ENCODE data around the gene MLPH. TPM values are rescaled to one million over a fixed set of nuclear protein-coding genes. Genes with fewer than 3 reads are reported as not detected.

MLPH gene
- total and polyA plus RNA-seq, 2 of the 4 experiments (the other 2 are of a cell fraction): 13.8 to 21.6 TPM

DNA sequence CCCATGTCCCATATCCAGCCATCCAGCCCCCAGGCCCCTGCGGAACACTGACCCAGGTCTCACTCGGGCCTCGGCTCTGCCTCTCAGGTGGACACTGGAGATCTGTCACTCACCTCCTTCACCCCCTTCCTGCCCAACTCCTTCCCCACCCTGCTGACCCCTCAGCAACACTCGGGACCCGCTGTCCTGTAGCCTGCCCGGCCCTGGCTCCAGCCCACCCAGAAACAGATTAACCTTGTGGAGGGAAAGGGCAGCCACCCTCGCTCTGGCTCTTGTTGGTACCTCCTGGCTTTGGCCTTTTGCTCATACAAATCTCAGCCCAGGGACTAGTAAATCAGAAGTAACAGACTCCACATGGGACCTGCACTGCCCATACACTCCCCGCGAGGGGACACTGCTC, 49.6 kb downstream of the MLPH start:
- ATAC-seq (ENCODE audit: low read depth) (no peak), DNase-seq (no peak)
- Histone ChIP-seq H2BK15ac (ENCODE audit: low read depth, low read length) (no peak overlapping the region), H2AFZ (replicated peaks; ENCODE audit: low read length, poor library complexity) (no peak overlapping the region), H3K79me1 (ENCODE audit: low read depth in 1 of 2, low read length in 2 of 2) (no peaks in the 10 kb centered on the region; a peak in 1 of 4 replicates), H3K36me3 (ENCODE audit: control insufficient read depth, insufficient read depth, low read length) (no peaks in the 10 kb centered on the region), H3K27ac (ENCODE audit: insufficient read depth, low read length) (no peak overlapping the region), H3K4me1 (ENCODE audit: control insufficient read depth, insufficient read depth, low read length) (peaks cover 4% of the 10 kb centered on the region; the same call in 1 of the 2 replicates), H3K9me3 (ENCODE audit: control insufficient read depth, insufficient read depth, low read length) (no peaks in the 10 kb centered on the region), H3K56ac (ENCODE audit: extremely low read depth, insufficient read depth, low read length) (no peak overlapping the region), H3K27me3 (ENCODE audit: control insufficient read depth, insufficient read depth, low read length) (no peaks in the 10 kb centered on the region), H4K8ac (ENCODE audit: low read depth in 2 of 2, low read length in 2 of 2) (no peak overlapping the region), H3K4ac (ENCODE audit: low read depth, low read length) (no peak overlapping the region), H3K4me2 (ENCODE audit: low read depth, low read length) (no peak overlapping the region), H4K91ac (ENCODE audit: insufficient read depth, low read depth, low read length) (no peak overlapping the region), H4K20me1 (ENCODE audit: insufficient read depth, low read length) (no peaks in the 10 kb centered on the region; the same call in 1 of the 2 replicates), H4K5ac (ENCODE audit: low read depth, low read length) (no peak overlapping the region), H2AK5ac (ENCODE audit: low read depth, low read length) (no peak overlapping the region), H3K18ac (ENCODE audit: low read depth, low read length) (no peak overlapping the region), H3K14ac (replicated peaks; ENCODE audit: low read depth, low read length) (no peak overlapping the region), H3K4me3 (ENCODE audit: insufficient read depth, low read depth, low read length) (no peak overlapping the region), H3K9ac (ENCODE audit: low read depth, low read length) (no peak overlapping the region), H2AK9ac (replicated peaks; ENCODE audit: low read depth, low read length, poor library complexity) (no peak overlapping the region), H2BK20ac (ENCODE audit: low read depth, low read length) (no peak overlapping the region), H3K23ac (ENCODE audit: low read depth, low read length) (no peak overlapping the region), H3K9me1 (ENCODE audit: insufficient read depth, low read length) (peaks cover 11% of the 10 kb centered on the region), H2BK120ac (ENCODE audit: low read depth, low read length) (no peak overlapping the region), H2BK5ac (ENCODE audit: low read depth, low read length, poor library complexity, severe bottlenecking) (no peak overlapping the region)
- 90% methylated on average over 2 of the region's 9 CpGs; no CpG with 5 or more reads in 1 of the 2 experiments for WGBS, 2 experiments (ENCODE audit: extremely low coverage in 2 of 2, insufficient read length in 1 of 2)
- dilution Hi-C loops (cut with HindIII; ENCODE audit: low sequenced_read_pairs, unreplicated experiment) (no loop called here), in situ Hi-C loops (cut with MboI; ENCODE audit: low sequenced_read_pairs) (no loop called here), intact Hi-C loops (cut with micrococcal nuclease) (no loop called here)
- ChIA-PET CTCF (no interaction called here), POLR2A (ENCODE audit: unreplicated experiment) (no interaction called here)
- BruUV-seq (replicated peaks): no TSS peak
- TF ChIP-seq CHD1 (IDR thresholded peaks at IDR 0.05; ENCODE audit: low read depth, low read length) (no peak), SMC3 (IDR thresholded peaks at IDR 0.05; ENCODE audit: low read depth, low read length) (no peak), BHLHE40 (IDR thresholded peaks at IDR 0.05; ENCODE audit: low read depth, low read length) (no peak), MAZ (IDR thresholded peaks at IDR 0.05; ENCODE audit: borderline replicate concordance, low read depth, low read length) (no peak), NFE2L2 (IDR thresholded peaks at IDR 0.05; ENCODE audit: low read depth, low read length) (no peak), FOS (IDR thresholded peaks at IDR 0.05; ENCODE audit: low read depth, low read length) (no peak), POLR2A (IDR thresholded peaks at IDR 0.05; ENCODE audit: low read depth, low read length) (no peak), RAD21 (IDR thresholded peaks at IDR 0.05; ENCODE audit: low read length) (no peak), RFX5 (IDR thresholded peaks at IDR 0.05; ENCODE audit: low read depth, low read length) (no peak), RCOR1 (IDR thresholded peaks at IDR 0.05; ENCODE audit: insufficient replicate concordance, low read length) (no peak)
- TF ChIP-seq, protein P1, sequence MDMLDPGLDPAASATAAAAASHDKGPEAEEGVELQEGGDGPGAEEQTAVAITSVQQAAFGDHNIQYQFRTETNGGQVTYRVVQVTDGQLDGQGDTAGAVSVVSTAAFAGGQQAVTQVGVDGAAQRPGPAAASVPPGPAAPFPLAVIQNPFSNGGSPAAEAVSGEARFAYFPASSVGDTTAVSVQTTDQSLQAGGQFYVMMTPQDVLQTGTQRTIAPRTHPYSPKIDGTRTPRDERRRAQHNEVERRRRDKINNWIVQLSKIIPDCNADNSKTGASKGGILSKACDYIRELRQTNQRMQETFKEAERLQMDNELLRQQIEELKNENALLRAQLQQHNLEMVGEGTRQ (IDR thresholded peaks at IDR 0.05; ENCODE audit: low read depth, low read length): no peak
- TF ChIP-seq, protein P2, sequence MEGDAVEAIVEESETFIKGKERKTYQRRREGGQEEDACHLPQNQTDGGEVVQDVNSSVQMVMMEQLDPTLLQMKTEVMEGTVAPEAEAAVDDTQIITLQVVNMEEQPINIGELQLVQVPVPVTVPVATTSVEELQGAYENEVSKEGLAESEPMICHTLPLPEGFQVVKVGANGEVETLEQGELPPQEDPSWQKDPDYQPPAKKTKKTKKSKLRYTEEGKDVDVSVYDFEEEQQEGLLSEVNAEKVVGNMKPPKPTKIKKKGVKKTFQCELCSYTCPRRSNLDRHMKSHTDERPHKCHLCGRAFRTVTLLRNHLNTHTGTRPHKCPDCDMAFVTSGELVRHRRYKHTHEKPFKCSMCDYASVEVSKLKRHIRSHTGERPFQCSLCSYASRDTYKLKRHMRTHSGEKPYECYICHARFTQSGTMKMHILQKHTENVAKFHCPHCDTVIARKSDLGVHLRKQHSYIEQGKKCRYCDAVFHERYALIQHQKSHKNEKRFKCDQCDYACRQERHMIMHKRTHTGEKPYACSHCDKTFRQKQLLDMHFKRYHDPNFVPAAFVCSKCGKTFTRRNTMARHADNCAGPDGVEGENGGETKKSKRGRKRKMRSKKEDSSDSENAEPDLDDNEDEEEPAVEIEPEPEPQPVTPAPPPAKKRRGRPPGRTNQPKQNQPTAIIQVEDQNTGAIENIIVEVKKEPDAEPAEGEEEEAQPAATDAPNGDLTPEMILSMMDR (conservative IDR thresholded peaks at IDR 0.05; ENCODE audit: low read depth, low read length): no peak

Measured in IMR-90 (cell line).